Activated gamma-delta T cell treated with Interleukin-2 at 50 U/mL for 16 hours (primary cell): Measurements from ENCODE around the gene RNU7-1.
A peak's percentile ranks its signal among the peaks of the same experiment; 100 is the strongest.
"Not testable (repeated sequence)": the region's sequence is repeated elsewhere in the genome, so short reads cannot be mapped to it uniquely, and the experiment has no call there.

Source experiments
- DNase-seq: peaks from one replicate; pipeline ENCODE4 v3.0.0-alpha.2; 2020

The RNU7-1 gene

DNA sequence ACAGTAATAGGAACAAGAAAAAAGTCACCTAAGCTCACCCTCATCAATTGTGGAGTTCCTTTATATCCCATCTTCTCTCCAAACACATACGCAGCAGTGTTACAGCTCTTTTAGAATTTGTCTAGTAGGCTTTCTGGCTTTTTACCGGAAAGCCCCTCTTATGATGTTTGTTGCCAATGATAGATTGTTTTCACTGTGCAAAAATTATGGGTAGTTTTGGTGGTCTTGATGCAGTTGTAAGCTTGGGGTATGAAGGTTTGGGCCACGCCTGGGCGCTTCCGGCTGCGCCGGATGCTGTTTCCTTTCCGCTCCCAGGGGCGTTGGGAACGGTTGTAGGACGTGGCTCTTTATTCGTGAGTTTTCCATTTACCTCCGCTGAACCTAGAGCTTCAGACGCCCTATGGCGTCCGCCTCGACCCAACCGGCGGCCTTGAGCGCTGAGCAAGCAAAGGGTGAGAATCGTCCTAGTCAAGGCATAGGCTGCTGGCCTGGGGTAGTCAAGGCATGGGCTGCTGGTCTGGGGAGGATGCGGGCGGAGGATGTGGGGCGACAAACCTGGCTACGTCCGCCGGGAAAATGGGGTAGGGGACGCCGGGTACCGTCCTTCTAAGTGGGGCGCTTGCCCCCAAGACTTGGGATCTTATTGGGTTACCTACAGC lies at the start of gene RNU7-1, which contains the start of gene C12orf57:
RNU7-1 (plus strand) TSS at position 95 of the 659 bp plus-strand sequence.
C12orf57 (plus strand) TSS at position 301 of the 659 bp plus-strand sequence; CDS start at position 401, 100 bp downstream.
- DNase-seq, result peak; percentile 57

DNA sequence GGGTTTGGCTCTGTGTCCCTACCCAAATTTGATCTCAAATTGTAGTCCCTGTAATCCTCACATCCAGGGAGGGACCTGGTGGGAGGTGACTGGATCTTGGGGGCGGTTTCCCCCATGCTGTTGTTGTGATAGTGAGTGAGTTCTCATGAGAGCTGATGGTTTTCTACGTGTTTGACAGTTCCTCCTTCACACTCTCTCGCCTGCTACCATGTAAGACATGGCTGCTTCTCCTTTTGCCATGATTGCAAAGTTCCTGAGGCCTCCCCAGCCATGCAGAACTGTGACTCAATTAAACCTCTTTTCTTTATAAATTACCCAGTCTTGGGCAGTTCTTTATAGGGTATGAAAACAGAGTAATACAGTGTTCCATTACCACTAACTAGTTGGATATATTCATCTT lies 49.3 kb upstream of the RNU7-1 start:
- DNase-seq, result no peak

DNA sequence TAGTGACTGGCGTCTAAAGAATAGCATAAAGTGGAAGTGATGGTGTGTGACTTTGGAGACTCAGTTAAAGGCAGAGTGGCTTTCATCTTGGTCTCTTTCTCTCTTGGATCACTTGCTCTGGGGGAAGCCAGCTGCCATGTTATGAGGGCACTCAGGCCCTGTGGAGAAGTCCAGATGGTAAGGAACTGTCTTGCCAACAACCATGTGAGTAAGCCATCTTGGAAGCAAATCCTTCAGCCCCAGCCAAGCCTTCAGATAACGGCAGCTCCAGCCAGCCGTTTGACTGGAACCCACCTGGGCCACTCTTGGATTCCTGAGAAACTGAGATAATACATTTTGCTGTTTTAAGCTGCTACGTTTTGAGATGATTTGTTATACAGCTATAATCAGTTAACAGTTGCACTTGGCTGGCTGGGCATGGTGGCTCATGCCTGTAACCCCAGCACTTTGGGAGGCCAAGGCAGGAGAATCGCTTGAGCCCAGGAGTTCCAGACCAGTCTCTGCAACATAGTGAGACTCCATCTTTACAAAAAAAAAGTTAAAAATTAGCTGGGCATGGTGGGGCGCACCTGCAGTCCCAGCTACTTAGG lies 46.7 kb upstream of the RNU7-1 start:
- no peak for DNase-seq

GRCh38 chr12:6899427-6899826 lies 44.2 kb upstream of the RNU7-1 start:
- no peak for DNase-seq

GRCh38 chr12:6899837-6900519 lies 43.6 kb upstream of the RNU7-1 start:
- no peak for DNase-seq

DNA sequence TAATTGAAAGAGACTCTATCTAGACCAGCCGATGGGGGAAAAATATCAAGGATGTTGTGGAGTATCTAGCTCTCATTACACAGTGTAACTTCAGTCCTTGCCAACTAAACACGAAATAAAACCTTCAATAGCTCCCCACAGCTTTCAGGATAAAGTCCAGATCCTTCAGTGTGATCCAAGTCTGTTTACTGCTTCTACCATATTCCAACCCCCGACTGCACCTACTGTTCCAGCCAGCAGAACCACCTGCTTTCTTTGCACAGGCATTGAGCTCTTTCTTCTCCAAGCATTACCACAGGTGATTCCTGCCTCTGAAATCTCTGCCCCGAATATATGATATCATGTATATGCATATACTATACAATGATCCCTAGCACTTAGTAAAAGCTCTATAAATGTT lies 41.2 kb upstream of the RNU7-1 start:
- no peak for DNase-seq

DNA sequence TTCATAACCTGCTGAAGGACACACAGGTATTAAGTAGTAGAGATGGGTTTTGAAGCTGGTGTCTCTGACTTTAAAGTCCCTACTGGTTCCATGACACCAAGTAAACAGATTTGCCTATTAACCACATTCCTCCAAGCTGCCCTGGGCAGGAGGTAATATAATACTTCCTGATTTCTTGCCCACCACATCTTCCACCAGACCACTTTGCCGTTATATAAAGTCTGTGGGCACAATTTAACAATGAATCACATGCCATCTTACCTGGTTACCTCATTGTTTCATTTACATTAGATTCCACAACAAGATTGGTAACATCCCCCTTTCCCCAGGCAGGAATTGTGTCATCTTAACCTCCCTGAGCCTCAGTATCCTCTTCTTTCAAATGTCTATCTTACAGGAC lies 39.9 kb upstream of the RNU7-1 start:
- DNase-seq, result no peak

- DNase-seq, result peak; percentile 96
These were observed 39.0 kb upstream of the RNU7-1 start, which contains the start of gene LRRC23 for GRCh38 chr12:6904280-6905276. LRRC23 (plus strand) TSS chr12:6904822; CDS start chr12:6905634, 812 bp downstream.

- no peak for DNase-seq
These were observed 38.1 kb upstream of the RNU7-1 start for GRCh38 chr12:6905414-6906040.

- not testable (repeated sequence) for DNase-seq
These were observed 35.5 kb upstream of the RNU7-1 start for GRCh38 chr12:6908141-6908540.

DNA sequence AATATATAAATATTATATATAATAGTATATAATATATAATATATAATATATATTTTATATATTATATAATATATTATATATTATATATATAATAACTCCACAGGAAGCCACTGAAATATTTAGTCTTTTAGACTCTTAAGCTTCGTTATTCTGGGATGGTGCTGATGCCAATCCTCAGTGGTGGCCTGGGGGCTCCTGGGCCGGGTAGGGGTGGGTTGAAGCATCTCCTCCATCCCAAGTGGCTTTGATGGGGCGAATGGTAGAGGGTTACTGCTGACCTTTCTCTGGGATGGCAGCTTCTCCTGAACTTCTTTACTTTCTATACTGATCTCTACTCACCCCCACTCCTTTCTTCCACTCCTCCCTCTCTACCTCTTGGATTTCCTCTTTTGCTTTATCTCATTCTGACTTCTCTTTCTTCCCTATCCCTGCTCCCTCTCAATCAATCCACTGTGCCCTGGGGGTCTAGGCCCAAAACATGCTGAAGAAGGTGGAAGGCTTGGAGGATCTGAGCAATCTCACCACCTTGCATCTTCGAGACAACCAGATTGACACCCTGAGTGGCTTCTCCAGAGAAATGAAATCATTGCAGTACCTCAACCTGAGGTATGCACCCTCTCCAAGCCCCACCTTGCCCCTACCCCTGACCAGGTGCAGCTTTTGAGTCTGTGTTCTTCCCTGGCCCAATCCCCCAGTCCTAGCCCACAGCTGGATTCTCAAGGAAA lies 34.0 kb upstream of the RNU7-1 start:
- no peak for DNase-seq

DNA sequence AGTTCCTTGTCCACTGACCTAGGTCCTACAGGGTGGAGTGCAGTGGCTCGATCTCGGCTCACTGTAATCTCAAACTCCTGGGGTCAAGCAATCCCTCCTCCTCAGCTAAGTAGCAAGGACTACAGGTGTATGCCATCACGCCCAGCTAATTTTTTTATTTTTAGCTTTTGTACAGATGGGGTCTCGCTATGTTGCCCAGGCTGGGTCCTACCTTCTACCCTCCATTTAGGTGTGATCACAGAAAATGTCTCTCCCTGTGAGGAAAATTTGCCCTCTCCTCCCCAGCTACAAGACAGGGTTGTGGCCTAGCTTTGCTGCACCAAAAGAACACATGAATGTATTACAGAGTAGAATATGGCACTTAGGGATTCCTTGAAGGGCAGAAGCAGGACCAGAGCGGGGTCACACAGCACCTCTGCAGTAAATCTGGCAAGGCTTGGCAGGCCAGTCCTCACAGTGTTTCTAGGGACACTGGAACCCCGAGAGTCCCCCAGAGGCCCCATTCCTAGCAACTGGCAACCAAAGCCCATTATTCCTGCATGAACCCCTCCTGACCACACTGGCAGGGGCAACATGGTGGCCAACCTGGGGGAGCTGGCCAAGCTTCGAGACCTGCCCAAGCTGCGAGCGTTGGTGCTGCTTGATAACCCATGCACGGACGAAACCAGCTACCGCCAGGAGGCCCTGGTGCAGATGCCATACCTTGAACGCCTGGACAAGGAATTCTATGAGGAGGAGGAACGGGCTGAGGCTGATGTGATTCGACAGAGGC lies 31.3 kb upstream of the RNU7-1 start:
- no peak for DNase-seq

DNA sequence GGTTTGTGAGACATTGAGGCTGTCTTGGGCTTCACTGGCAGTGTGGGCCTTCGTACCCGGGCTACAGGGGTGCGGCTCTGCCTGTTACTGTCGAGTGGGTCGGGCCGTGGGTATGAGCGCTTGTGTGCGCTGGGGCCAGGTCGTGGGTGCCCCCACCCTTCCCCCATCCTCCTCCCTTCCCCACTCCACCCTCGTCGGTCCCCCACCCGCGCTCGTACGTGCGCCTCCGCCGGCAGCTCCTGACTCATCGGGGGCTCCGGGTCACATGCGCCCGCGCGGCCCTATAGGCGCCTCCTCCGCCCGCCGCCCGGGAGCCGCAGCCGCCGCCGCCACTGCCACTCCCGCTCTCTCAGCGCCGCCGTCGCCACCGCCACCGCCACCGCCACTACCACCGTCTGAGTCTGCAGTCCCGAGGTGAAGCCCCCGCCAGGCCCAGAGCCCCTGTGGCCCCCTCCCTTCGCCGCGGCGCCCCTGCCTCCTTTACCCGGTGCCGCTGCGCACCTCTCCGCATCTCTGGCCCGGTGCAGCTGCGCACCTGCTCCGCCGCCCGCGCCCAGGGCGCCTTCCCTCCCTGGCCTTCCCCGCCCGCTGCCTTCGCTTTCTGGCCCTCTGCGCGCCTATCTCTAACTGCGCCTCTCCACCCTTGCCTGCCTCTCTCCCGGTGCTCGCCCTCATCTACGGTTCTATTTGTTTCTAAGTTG lies 29.2 kb upstream of the RNU7-1 start, which contains the start of gene ENO2:
ENO2 (plus strand) TSS at position 335 of the 701 bp plus-strand sequence. CDS start 1,253 bp downstream, outside the sequence.
- DNase-seq, result peak; percentile 82

DNA sequence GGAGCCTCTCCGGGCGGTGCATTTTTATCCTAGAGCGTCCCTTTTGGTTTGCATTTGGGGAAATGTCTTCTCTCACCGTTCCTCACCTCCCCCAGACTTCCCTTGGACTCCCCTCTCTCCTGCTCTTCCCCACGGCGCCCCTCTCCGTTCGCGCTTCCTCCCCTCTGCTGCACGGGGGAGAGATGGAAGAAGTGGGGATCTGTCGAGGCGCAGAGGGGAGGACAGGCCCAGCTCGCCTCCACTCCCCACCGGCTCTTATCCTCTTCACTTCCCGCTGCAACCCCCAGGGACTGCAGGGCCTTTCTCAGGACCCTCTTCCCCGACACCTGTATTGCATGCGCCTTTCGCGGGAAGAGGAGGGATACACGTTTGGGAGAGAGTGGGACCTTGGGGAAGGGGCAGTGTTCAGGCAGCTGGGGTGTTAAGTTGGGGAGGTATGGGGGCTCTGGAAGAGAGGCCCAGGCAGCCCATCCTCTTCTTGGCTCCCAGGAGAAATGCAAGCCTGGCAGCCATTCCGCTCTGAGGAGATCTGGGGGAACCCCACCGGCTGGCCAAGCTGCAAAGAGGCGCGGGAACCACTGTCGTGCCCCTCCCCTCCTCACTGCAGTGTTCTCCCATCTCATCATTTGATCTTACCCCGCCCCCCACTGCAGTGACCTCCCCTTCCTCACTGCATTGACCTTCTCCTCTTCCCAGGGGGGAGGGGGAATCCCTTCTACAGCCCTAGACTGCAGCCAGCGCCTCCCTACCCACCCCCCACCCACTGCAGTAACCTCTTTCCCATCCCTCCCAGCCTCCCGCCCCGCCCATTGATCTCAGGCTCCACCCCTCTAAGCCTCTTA lies 28.4 kb upstream of the RNU7-1 start:
- DNase-seq, result no peak

- no peak for DNase-seq
These were observed 27.8 kb upstream of the RNU7-1 start for GRCh38 chr12:6915789-6916285.

DNA sequence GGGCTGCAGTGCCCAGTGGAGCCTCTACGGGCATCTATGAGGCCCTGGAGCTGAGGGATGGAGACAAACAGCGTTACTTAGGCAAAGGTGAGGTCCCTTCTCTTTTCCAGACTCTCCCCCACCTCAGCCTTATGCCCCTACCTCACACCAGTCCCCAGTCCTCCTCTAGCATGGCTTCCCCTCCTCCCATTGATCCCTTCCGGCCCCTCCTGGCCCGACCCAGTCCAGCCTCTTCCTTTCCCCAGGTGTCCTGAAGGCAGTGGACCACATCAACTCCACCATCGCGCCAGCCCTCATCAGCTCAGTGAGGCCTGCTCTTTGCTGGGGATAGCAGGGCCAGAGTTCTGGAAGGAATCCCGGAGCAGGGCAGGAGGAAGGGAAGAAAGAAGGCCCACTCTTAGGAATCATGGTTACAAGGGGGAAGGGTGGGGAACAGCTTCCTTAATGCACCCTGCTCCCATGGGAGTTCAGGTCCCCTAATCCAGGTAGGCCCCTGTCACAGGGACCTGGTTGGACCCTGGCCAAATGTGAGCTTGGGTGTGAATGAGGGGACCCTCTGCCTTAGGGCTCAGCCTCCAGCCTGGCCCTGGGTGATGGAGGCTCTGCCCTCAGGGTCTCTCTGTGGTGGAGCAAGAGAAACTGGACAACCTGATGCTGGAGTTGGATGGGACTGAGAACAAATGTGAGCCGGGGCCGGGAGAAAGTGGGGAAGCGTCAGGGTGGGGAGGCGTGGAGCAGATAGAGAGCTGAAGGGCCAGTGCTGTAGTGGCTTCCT lies 27.0 kb upstream of the RNU7-1 start:
- DNase-seq, result no peak

DNA sequence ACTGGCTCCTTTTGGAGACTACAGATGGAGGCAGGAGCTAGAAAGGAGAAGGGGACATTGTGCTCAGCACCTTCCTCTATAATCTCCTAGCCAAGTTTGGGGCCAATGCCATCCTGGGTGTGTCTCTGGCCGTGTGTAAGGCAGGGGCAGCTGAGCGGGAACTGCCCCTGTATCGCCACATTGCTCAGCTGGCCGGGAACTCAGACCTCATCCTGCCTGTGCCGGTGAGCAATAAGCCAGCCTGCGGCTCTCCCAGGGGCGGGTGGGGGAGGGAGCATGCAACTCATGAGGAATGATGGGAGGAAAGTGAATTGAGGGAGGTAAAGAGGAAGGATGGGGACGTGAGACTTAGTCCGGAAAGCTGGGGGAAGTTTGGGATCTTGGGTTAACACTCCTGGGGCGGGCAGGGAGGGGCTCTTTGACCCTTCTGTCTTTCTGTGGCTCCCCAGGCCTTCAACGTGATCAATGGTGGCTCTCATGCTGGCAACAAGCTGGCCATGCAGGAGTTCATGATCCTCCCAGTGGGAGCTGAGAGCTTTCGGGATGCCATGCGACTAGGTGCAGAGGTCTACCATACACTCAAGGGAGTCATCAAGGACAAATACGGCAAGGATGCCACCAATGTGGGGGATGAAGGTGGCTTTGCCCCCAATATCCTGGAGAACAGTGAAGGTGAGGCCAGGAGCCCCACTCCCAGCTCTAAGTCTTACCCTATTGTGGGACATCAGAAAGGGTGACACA lies 26.0 kb upstream of the RNU7-1 start:
- no peak for DNase-seq
